Medulla oblongata (tissue), 1 donor: Measurements from ENCODE around the gene ROBO2.

Experiments used
- DNase-seq: peaks from one replicate; pipeline ENCODE4 v3.0.0-alpha.2; 2015; ENCODE audit errors: extremely low spot score

ROBO2 gene

GRCh38 chr3:77500721-77501120, 460.8 kb downstream of the ROBO2 start:
- no peak for DNase-seq

GRCh38 chr3:77506384-77506783, 466.5 kb downstream of the ROBO2 start:
- DNase-seq, result no peak

- no peak for DNase-seq
These were observed 473.6 kb downstream of the ROBO2 start for GRCh38 chr3:77513542-77513941.

GRCh38 chr3:77514766-77515165, 474.9 kb downstream of the ROBO2 start:
- no peak for DNase-seq

- no peak for DNase-seq
These were observed 484.6 kb downstream of the ROBO2 start for GRCh38 chr3:77524463-77524862.

- no peak for DNase-seq
These were observed 485.2 kb downstream of the ROBO2 start for GRCh38 chr3:77524946-77525682.

GRCh38 chr3:77526573-77527113, 486.7 kb downstream of the ROBO2 start:
- DNase-seq, result no peak

GRCh38 chr3:77529522-77529921, 489.6 kb downstream of the ROBO2 start:
- no peak for DNase-seq

GRCh38 chr3:77530870-77531269, 491.0 kb downstream of the ROBO2 start:
- no peak for DNase-seq

GRCh38 chr3:77535116-77535515, 495.2 kb downstream of the ROBO2 start:
- no peak for DNase-seq

GRCh38 chr3:77536038-77536775, 496.3 kb downstream of the ROBO2 start:
- DNase-seq, result no peak

- DNase-seq, result no peak
These were observed 499.1 kb downstream of the ROBO2 start for GRCh38 chr3:77539014-77539413.

- no peak for DNase-seq
These were observed 499.8 kb downstream of the ROBO2 start for GRCh38 chr3:77539677-77540076.

GRCh38 chr3:77541203-77541922, 501.5 kb downstream of the ROBO2 start:
- DNase-seq, result no peak

GRCh38 chr3:77546246-77546645, 506.3 kb downstream of the ROBO2 start:
- DNase-seq, result no peak

- no peak for DNase-seq
These were observed 509.1 kb downstream of the ROBO2 start for GRCh38 chr3:77549034-77549433.

- no peak for DNase-seq
These were observed 513.3 kb downstream of the ROBO2 start for GRCh38 chr3:77553240-77553639.

GRCh38 chr3:77562089-77562488, 522.2 kb downstream of the ROBO2 start:
- no peak for DNase-seq

- no peak for DNase-seq
These were observed 523.1 kb downstream of the ROBO2 start for GRCh38 chr3:77563012-77563411.

- no peak for DNase-seq
These were observed 526.2 kb downstream of the ROBO2 start for GRCh38 chr3:77566055-77566454.

GRCh38 chr3:77571971-77572715, 532.2 kb downstream of the ROBO2 start:
- no peak for DNase-seq

GRCh38 chr3:77577264-77577663, 537.4 kb downstream of the ROBO2 start:
- DNase-seq, result no peak
